Ishikawa (cell line): Measurements from ENCODE around the gene SRRM3.

Experiments used
- EGR1 ChIP-seq: IDR thresholded peaks from 2 replicates; pipeline ENCODE4 v1.6.1; 2012
- TAF1 ChIP-seq: IDR thresholded peaks from 2 replicates; pipeline ENCODE4 v1.6.1; 2012; ENCODE audit warnings: low read depth, mild to moderate bottlenecking
- TEAD4 ChIP-seq: IDR thresholded peaks from 2 replicates; pipeline ENCODE4 v1.6.1; 2012

GRCh38 chr7:76187272-76187671 is 14.4 kb upstream of the SRRM3 start:
- TF ChIP-seq TAF1 (no peak), EGR1 (no peak), TEAD4 (no peak)
